Caco-2 (cell line): ENCODE measurements around the gene CHKA. TPM values are rescaled to one million over a fixed set of nuclear protein-coding genes. Genes with fewer than 3 reads are reported as not detected.

Experiments
- BruUV-seq: library from RNA; stranded (reverse); fragments of 400-500 nt; replicated peaks from 2 replicates; lab custom pipeline; 2021; lab: Mats Ljungman, UMichigan
- CTCF ChIA-PET: fragments of 300-600 bp; sonication (Branson Sonifier 250); formaldehyde crosslinking; loops from one replicate; lab custom pipeline; 2022; ENCODE audit warnings: antibody characterized with exemption; lab: Charles Lee
- POLR2A ChIA-PET: fragments of 300-600 bp; sonication (Branson Sonifier 250); formaldehyde crosslinking; loops from one replicate; lab custom pipeline; 2022; ENCODE audit warnings: antibody characterized with exemption; lab: Charles Lee
- DNase-seq, 2 experiments: peaks; one replicate each; pipeline versions ENCODE4 v3.0.0 to v3.0.0-alpha.2; 2020 to 2022
- H3K27me3 ChIP-seq: replicated peaks from 2 replicates; pipeline ENCODE4 v1.6.0; 2011; ENCODE audit warnings: low read length; ENCODE audit not compliant: control insufficient read depth, insufficient read depth
- H3K36me3 ChIP-seq: 2 replicates; pipeline ENCODE4 v1.5.1; 2011; ENCODE audit warnings: low read length; ENCODE audit not compliant: control insufficient read depth, insufficient read depth
- H3K4me1 ChIP-seq: fragments of 250-450 bp; sonication (Bioruptor Pico); 2 replicates; pipeline ENCODE4 v1.5.1; 2020; ENCODE audit warnings: mild to moderate bottlenecking
- H3K4me3 ChIP-seq: 2 replicates; pipeline ENCODE4 v1.5.1; 2011; ENCODE audit warnings: low read depth, mild to moderate bottlenecking, control low read depth, low read length
- H3K9me3 ChIP-seq: fragments of 250-450 bp; sonication (Bioruptor Pico); 2 replicates; pipeline ENCODE4 v1.5.1; 2020; ENCODE audit warnings: mild to moderate bottlenecking, moderate library complexity
- H3K27ac Mint-ChIP-seq: one replicate; pipeline ENCODE4 v1.8.0; 2022; ENCODE audit warnings: mixed read lengths; ENCODE audit not compliant: unreplicated experiment
- H3K27me3 Mint-ChIP-seq: one replicate; pipeline ENCODE4 v1.8.0; 2022; ENCODE audit warnings: mixed read lengths; ENCODE audit not compliant: insufficient read depth, unreplicated experiment
- H3K36me3 Mint-ChIP-seq: one replicate; pipeline ENCODE4 v1.8.0; 2022; ENCODE audit warnings: mild to moderate bottlenecking, mixed read lengths; ENCODE audit not compliant: insufficient read depth, unreplicated experiment
- H3K4me1 Mint-ChIP-seq: one replicate; pipeline ENCODE4 v1.8.0; 2022; ENCODE audit warnings: low read depth, mixed read lengths; ENCODE audit not compliant: unreplicated experiment
- H3K4me3 Mint-ChIP-seq: one replicate; pipeline ENCODE4 v1.8.0; 2022; ENCODE audit warnings: mild to moderate bottlenecking, moderate library complexity, mixed read lengths; ENCODE audit not compliant: unreplicated experiment
- H3K9me3 Mint-ChIP-seq: one replicate; pipeline ENCODE4 v1.8.0; 2022; ENCODE audit warnings: mixed read lengths; ENCODE audit not compliant: unreplicated experiment
- intact Hi-C: fragments of 100-400 bp; cut with micrococcal nuclease; formaldehyde crosslinking; loops from one replicate; pipeline ENCODE4 v1.10.0; 2022; ENCODE audit not compliant: unreplicated experiment
- total RNA-seq: library from RNA; stranded (reverse); gene quantifications from 2 replicates; pipeline ENCODE4 v1.2.3, GENCODE V29; 2022
- TF ChIP-seq, protein P1 (sequence below), 2 experiments: fragments of 200-600 bp in 1 of 2; IDR thresholded peaks; 1 replicate in 1 of 2; 2 replicates in 1 of 2; pipeline versions ENCODE4 v1.5.1 to v1.8.0; 2011 to 2022; ENCODE audit warnings: antibody characterized with exemption in 1 of 2, control low read depth in 1 of 2, inconsistent platforms in 1 of 2, low read depth in 1 of 2, low read length in 1 of 2, mild to moderate bottlenecking in 1 of 2, moderate library complexity in 1 of 2; ENCODE audit not compliant: insufficient read depth in 1 of 2, severe bottlenecking in 1 of 2, unreplicated experiment in 1 of 2

Gene CHKA
- total RNA-seq, 1 experiment from 2014 or later = 169 TPM

DNA sequence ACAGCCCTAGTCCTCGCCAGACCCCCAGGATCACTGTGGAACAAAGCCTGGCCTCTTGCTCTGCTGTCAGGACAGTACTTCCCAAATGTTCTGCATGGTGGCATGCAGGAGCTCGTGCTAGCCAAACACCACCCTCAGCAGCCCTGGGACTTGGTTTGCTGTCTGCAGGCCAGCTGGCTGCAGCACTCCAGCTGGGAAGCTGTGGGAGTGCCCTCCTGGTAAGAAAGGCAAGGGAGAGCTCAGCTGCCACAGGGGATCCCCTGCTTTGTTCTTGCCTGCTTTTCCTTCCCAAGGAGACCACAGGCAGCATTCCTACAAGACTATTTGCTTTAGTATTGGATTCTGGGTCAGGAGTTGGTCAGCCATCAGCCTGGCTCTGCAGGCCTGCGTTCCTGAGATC is 54.4 kb downstream of the CHKA start:
- POLR2A ChIA-PET = interaction anchor here (0.6 kb wide), 1 partner anchor 20 kb away, joined by 13 read pairs; no protein-coding TSS in a partner anchor

DNA sequence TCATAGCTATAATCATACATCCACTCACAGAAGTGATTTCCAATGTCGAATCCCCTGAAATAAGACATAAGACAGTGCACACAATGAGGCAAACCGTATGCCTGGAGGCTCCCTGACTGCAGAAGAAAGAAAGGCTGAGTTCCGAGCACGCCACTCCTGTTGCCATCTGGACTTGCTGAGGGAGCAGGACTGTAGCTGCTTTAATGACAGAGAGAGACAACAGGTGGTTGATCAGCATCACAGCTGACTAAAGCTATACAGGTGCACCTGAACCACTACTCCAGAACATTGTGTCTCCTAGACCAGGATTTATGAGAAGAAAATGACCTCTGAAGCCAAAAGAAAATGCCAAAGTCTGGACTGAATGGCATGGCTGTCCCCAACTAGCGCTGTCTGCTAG is 55.3 kb downstream of the CHKA start:
- Mint-ChIP-seq H3K9me3 (no peaks in the 10 kb centered on the region), H3K4me1 (no peaks in the 10 kb centered on the region), H3K4me3 (no peak overlapping the region), H3K27me3 (no peaks in the 10 kb centered on the region), H3K27ac (no peak overlapping the region), H3K36me3 (peaks cover 97% of the 10 kb centered on the region)
- Histone ChIP-seq H3K4me1 (no peaks in the 10 kb centered on the region), H3K4me3 (no peak overlapping the region), H3K27me3 (no peaks in the 10 kb centered on the region), H3K36me3 (peaks cover 13% of the 10 kb centered on the region; the same call in 1 of the 2 replicates), H3K9me3 (no peaks in the 10 kb centered on the region)
- ChIA-PET POLR2A (no interaction called here), CTCF (no interaction called here)
- peak in 1 of 2 experiments; percentile 15 for DNase-seq
- TF ChIP-seq, protein P1, sequence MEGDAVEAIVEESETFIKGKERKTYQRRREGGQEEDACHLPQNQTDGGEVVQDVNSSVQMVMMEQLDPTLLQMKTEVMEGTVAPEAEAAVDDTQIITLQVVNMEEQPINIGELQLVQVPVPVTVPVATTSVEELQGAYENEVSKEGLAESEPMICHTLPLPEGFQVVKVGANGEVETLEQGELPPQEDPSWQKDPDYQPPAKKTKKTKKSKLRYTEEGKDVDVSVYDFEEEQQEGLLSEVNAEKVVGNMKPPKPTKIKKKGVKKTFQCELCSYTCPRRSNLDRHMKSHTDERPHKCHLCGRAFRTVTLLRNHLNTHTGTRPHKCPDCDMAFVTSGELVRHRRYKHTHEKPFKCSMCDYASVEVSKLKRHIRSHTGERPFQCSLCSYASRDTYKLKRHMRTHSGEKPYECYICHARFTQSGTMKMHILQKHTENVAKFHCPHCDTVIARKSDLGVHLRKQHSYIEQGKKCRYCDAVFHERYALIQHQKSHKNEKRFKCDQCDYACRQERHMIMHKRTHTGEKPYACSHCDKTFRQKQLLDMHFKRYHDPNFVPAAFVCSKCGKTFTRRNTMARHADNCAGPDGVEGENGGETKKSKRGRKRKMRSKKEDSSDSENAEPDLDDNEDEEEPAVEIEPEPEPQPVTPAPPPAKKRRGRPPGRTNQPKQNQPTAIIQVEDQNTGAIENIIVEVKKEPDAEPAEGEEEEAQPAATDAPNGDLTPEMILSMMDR (IDR thresholded peaks at IDR 0.05; ENCODE audit: insufficient read depth in 1 of 2, low read depth in 1 of 2, low read length in 1 of 2, severe bottlenecking in 1 of 2, unreplicated experiment in 1 of 2) = no peak
- no TSS peak for BruUV-seq
- intact Hi-C loops = no loop called here

More for the DNA sequence above, 54.4 kb downstream of the CHKA start:
- H3K4me1 Mint-ChIP-seq = no peaks in the 10 kb centered on the region
- H3K4me1 ChIP-seq = no peaks in the 10 kb centered on the region
- DNase-seq = peak in 1 of 2 experiments; percentile 34
- CTCF ChIA-PET = interaction anchor here (0.6 kb wide), 1 partner anchor 135 kb away, joined by 3 read pairs; no protein-coding TSS in a partner anchor
- intact Hi-C loops = no loop called here
- no peak overlapping the region for H3K27ac Mint-ChIP-seq
- peaks cover 14% of the 10 kb centered on the region; the same call in 1 of the 2 replicates for H3K36me3 ChIP-seq
- TF ChIP-seq, protein P1 (IDR thresholded peaks at IDR 0.05; ENCODE audit: insufficient read depth in 1 of 2, low read depth in 1 of 2, low read length in 1 of 2, severe bottlenecking in 1 of 2, unreplicated experiment in 1 of 2) = no peak
- no peaks in the 10 kb centered on the region for H3K9me3 ChIP-seq
- peaks cover 97% of the 10 kb centered on the region for H3K36me3 Mint-ChIP-seq
- no TSS peak for BruUV-seq
- no peaks in the 10 kb centered on the region for H3K9me3 Mint-ChIP-seq
- no peak overlapping the region for H3K4me3 Mint-ChIP-seq
- H3K4me3 ChIP-seq = no peak overlapping the region
- no peaks in the 10 kb centered on the region for H3K27me3 Mint-ChIP-seq
- H3K27me3 ChIP-seq = no peaks in the 10 kb centered on the region

DNA sequence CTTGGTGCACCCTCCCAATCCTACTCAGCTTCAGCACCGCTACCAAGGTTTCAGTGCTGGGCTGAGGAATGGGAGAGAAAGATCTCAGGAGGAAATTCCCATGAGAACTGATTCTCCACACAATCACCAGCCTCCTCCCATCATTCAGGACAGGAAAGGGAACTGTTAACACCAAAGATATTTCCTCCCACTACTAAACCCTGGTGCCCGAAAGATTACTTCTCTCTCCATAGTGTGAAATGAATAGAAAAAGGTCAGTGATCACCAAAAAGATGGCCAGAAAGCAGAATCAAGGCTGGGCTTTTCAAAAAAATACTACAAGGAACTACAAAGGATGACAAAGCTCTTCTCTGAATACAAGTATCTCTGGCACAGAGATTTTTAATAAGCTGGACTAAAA is 56.3 kb downstream of the CHKA start:
- DNase-seq = peak in 1 of 2 experiments; percentile 4
- H3K9me3 ChIP-seq = no peaks in the 10 kb centered on the region
- H3K27me3 Mint-ChIP-seq = no peaks in the 10 kb centered on the region
- TF ChIP-seq, protein P1 (IDR thresholded peaks at IDR 0.05; ENCODE audit: insufficient read depth in 1 of 2, low read depth in 1 of 2, low read length in 1 of 2, severe bottlenecking in 1 of 2, unreplicated experiment in 1 of 2) = no peak
- H3K4me3 Mint-ChIP-seq = no peak overlapping the region
- no peaks in the 10 kb centered on the region for H3K4me1 Mint-ChIP-seq
- no peaks in the 10 kb centered on the region for H3K9me3 Mint-ChIP-seq
- H3K27me3 ChIP-seq = no peaks in the 10 kb centered on the region
- BruUV-seq = no TSS peak
- no peak overlapping the region for H3K27ac Mint-ChIP-seq
- POLR2A ChIA-PET = no interaction called here
- peaks cover 14% of the 10 kb centered on the region; the same call in 1 of the 2 replicates for H3K36me3 ChIP-seq
- no peaks in the 10 kb centered on the region for H3K4me1 ChIP-seq
- no peak overlapping the region for H3K4me3 ChIP-seq
- intact Hi-C loops = no loop called here
- CTCF ChIA-PET = no interaction called here
- H3K36me3 Mint-ChIP-seq = peaks cover 97% of the 10 kb centered on the region
